GM21381 (cell line): ENCODE data around the gene DNAJB1.
"Not testable (repeated sequence)": the region's sequence is repeated elsewhere in the genome, so short reads cannot be mapped to it uniquely, and the experiment has no call there.

Source experiments
- ATAC-seq: cut with Tn5 transposase; IDR thresholded peaks from one replicate; pipeline ENCODE4 v1.9.1; 2021; ENCODE audit warnings: mild to moderate bottlenecking, moderate library complexity; ENCODE audit not compliant: unreplicated experiment

The DNAJB1 gene

DNA sequence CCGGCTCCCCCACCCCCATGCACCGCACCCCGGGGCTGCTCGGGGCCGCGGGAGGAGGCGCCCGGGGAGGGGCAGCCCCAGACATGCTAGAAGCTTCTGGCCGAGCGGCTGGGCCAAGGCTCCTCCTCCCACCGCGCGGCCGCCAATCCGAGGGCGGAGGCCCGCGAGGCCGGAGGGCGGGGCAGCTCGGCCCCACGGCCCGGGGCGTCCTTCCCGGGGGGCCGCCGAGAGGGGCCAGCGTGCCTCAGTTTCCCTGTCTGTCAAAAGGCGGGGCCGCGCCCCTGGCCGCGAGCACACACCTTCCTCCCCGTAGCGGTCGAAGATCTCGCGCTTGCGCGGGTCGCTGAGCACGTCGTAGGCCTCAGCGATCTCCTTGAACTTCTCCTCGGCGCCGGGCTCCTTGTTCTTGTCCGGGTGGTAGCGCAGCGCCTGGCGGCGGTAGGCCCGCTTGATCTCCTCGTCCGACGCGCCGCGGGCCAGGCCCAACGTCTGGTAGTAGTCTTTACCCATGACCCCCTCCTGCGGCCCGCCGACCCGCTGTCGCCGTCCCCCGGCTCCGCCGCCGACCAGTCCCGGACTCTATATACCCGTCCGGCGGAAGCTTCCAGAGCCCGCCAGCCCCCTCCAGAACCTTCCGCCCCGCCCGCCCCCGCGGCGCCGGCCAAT lies at the start of gene DNAJB1:
DNAJB1 (minus strand) TSS at position 558 of the 666 bp plus-strand sequence; CDS start at position 510, 48 bp downstream.
- ATAC-seq: peak; percentile 57

DNA sequence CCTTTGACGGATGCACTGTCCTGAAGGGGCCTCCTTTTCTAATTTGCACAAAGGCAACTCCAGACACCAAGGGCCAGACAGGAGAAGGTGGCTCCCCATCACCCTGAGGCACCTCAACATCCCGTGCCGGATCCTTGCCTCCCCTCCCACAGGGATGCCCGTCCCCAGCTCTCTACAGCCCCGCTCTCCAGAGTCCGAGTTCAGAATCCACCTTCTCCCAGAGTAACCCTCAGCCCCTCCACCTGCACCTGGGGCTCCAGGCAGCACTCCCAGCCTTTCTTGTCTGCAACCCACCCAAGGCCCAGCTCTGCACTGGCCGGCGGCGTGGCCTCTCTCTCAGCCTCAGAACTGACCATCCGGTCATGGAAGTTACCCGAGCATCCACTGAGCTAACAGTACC lies 48.9 kb upstream of the DNAJB1 start:
- ATAC-seq: no peak

DNA sequence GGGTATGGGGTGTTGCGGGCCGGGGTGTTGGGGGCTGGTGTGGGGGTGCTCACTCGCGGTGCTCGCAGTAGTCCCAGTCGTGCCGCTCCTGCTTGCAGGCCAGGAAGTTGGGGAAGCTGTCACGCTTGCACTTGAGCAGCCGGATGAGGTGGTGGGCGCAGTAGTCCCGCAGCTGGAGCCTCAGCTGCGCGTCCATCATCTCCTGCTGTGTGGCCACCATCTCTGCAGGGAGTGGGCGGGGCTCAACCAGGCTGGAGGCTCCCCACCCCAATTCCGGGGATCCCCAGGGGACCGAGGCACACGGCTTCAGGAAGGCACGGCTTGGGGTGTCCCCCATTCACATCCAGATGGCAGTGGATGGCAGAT lies 48.5 kb upstream of the DNAJB1 start:
- ATAC-seq: no peak

GRCh38 chr19:14565765-14566711 lies 47.8 kb upstream of the DNAJB1 start:
- ATAC-seq: no peak

DNA sequence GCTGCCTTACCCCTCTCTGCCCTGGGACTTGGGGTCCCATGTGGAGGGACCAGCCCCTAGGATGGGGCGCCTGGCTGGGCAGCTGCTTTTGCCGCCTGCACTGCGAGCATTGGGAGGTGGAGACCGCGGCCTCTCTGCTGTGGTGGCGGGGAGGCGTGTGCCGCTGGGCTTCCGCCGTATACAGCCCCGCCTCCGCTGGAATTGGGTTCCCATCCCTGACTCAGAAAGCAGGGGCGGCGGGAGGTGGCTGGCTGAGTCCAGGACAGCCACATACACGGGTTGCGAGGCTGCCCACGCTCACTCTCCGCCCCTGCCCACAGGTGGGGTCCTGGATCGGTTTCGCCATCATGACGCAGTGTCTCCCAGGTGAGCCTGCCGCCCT lies 47.1 kb upstream of the DNAJB1 start:
- ATAC-seq: no peak

DNA sequence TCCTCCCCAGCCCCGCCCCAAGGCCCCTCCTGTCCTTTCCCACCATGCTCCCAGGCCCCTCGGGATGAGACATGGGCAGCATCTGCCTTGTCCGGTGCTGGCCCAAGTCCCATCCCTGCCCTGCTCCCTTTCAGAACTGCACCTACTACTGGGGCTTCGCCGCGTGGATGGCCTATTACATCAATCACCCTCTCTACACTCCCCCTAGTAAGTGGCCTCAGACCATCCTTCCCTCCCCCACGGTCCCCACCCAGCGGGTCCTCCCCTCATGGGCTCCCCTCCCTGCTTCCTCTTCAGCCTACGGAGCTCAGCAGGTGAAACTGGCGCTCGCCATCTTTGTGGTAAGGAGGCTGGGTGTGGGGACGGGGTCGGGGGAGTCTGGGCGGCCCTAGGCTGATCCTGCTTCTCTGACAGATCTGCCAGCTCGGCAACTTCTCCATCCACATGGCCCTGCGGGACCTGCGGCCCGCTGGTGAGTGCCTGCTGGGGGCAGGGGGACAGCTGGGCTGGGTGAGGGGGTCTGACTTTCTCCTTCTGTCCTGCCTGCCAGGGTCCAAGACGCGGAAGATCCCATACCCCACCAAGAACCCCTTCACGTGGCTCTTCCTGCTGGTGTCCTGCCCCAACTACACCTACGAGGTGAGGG lies 46.6 kb upstream of the DNAJB1 start:
- ATAC-seq: not testable (repeated sequence)

DNA sequence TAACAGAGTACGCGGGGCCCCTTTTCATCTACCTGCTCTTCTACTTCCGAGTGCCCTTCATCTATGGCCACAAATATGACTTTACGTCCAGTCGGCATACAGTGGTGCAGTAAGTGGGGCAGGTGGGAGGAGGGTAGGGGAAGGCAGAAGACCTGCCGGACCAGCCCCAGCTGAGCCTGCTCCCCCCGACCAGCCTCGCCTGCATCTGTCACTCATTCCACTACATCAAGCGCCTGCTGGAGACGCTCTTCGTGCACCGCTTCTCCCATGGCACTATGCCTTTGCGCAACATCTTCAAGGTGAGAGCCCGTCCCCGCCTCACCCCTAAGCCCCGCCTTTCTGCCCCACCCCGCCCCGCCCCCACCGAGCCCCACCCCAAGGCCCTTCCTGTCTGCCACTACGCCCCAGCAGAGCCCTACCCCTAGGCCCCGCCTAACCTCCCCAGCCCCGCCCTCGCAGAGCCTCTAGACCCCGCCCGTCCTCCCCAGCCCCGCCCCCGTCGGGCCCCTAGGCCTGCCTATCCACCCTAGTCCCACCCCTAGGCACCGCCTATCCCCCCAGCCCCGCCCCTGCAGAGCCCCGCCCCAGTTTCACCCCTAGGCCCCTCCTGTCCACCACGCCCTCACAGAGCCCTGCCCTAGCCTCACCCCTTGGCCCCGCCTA lies 45.9 kb upstream of the DNAJB1 start:
- ATAC-seq: no peak

- no peak for ATAC-seq
Observed at GRCh38 chr19:14563590-14563926, 45.4 kb upstream of the DNAJB1 start.

DNA sequence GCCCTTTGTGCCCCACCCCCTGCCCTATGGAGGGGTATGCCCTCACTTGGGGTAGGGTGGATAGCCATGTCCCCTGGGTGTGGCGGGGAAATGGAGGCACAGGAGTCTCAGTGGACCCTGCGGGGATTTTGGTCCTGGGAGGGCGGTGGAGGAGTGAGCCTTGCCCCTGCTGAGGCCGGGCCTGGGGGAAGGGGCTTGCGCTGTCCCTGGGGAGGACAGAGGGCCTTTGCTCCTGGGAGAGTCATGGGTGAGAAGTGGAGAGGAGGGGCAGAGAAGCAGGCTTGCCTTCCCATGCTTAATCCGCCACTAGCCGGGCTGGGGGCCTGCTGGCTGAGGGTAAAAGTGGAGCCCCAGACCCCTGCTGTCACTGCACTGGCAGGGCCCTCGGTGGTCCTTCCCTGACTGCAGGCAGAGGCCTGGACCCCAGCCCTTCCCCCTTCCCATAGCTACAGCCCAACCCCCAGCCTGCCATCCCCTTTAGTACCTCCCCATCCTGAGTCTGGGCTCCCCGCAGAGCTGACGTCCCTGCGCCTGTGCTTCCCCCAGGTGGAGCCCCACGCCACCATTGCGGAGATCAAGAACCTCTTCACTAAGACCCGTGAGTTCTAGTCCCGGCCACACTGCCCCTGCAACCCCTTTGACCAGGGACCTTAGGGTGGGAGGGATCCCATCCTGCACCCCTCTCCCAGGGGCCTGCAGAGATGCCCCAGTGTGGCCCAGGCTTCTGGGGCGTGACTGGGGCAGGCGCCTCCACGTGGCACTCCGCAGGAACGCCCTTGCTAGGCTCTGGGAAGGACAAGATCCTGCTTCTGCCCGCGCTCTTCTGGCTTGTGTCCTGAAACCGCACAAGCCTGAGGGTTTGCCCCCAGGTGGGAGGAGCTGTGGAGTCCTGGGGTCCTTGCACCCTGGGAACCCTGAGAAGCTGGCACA lies 44.7 kb upstream of the DNAJB1 start:
- ATAC-seq: no peak

DNA sequence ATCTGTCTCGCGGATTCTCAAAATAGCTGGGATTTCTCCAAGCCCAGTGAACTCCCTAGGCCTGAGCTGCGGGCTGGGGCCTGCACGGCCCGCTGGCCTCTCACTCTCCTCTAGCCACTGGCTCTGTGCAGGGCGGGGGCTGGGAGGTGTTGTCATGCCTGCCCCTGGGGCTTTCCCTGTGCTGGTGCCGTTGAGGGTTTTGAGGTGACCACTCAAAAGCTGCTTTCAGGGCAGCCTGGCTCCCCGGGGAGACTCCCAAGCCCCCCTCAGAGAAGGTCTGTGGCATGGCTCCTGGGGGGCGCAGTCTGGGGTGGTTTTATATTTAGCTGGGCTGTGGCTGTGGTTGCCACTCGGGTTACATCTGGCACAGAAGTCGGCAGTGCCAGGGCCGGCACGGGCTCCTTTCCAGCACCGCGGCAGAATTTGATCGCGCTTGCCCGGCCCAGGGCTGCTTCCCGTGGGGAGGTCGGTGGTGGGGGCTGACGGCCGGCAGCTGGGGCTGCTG lies 43.7 kb upstream of the DNAJB1 start:
- ATAC-seq: no peak

GRCh38 chr19:14561249-14561648 lies 43.1 kb upstream of the DNAJB1 start:
- ATAC-seq: no peak

DNA sequence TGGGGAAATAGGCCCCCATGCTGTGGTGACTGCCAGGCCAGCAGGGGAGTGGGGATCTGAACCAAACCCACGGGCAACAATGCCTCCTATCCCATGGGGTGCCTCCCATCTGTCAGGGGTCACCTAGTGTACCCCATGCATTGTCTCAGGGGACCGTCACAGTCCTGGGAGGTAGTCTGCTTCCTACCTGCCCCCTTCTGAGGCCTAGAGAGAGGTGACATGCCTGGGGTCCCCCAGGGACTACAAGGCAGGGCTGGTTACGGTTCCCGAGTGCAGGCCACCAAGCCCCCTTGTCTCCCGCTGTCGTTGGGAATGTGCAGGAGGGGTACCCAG lies 42.5 kb upstream of the DNAJB1 start:
- ATAC-seq: no peak

GRCh38 chr19:14559916-14560775 lies 41.9 kb upstream of the DNAJB1 start:
- ATAC-seq: no peak

GRCh38 chr19:14558370-14559066 lies 40.3 kb upstream of the DNAJB1 start:
- ATAC-seq: no peak

DNA sequence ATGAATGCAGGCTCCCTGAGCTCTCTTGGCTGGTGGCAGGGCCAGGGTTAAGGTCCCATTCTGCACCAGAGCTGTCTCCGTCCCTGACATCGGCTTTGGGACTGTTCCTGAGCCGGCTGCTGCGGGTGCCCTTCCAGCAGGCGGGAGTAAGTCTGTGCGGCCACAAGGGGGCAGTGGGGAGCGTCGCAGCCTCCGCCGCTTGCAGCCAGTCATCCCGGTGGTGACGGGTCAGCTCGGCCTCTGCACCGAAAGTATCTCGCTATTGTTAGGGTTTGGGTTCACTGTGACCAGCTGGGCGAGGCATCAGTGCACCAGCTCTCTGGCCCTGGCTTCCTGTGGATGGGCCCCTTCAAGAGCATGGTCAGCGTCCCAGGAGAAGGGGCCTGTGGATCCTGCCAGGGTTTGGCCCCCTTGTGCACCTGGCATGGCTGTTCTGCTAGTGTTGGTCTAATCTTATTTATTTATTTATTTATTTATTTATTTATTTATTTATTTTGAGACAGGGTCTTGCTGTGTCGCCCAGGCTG lies 38.5 kb upstream of the DNAJB1 start:
- peak; percentile 62 for ATAC-seq

DNA sequence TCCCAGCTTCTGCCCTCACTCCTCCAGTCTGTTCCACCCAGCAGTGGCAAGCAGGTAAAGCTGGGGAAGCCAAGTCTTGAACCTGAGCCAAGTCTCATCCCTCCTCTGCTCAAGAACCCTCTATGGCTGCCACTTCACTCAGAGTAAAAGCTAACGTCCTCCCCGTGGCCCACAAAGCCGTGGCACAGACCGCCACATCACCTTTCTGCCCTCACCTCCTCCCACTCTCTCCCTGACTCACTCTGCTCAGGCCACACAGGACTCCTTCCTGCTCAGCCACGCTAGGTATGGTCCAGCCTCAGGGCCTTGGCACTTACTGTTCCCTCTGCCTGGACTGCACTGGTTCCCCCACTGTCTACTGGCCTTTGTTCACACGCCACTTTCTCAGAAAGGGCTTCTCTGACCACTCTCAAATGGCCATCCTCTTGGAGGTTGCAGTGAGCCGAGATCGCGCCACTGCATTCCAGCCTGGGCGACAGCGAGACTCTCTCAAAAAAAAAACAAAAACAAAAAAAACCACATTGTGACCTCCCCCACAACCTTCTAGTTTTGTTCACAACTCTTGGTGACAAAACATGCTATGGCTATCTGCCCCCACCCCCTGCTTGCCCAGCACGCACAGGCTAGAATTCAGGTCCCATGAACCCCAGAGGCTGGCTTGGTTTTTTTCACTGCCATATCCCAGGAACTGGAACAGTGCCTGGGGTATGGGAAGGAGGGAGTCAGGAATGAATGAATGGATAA lies 37.9 kb upstream of the DNAJB1 start:
- no peak for ATAC-seq

DNA sequence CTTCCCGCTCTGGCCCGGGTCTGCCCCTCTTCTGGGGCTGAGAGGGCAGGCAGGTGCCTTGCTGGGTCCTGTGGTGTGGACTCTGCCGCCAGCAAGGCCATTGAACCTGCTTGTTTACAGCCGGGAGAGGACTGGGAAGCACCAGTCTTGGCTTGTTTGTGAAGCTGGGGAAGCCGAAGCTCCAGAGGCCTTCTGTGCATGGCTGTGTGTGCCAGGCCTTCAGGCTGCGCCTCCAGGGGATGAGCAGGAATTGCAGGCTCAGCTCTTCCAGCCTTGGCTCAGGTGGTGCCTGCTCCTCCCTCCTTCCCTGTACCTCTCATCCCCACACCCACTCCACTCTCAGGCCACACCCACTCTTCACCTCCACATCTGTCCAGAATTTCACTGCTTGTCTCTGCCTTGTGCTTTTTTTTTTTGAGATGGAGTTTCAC lies 36.2 kb upstream of the DNAJB1 start:
- ATAC-seq: no peak

DNA sequence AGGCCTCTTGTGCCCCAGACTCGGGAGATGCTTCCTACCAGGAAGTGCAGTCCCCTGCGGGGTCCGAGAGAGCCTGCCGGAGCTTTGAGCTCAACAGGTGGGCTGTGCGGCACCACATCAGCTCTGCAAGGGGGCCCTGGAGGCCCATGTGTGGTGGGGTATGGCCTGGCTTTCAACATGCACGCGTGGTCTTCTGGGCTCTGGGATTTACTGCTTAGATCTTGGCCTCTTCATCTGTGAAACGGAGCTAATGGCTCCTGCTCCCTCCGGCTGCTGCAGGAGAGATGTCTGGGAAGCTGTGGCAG lies 35.7 kb upstream of the DNAJB1 start:
- ATAC-seq: no peak
